HG02763 (cell line): ENCODE measurements around the gene FAM111B.
"Not testable (repeated sequence)": the region's sequence is repeated elsewhere in the genome, so short reads cannot be mapped to it uniquely, and the experiment has no call there.

Source experiments
- ATAC-seq: cut with Tn5 transposase; IDR thresholded peaks from one replicate; pipeline ENCODE4 v1.9.1; 2021; ENCODE audit warnings: mild to moderate bottlenecking, moderate library complexity; ENCODE audit not compliant: unreplicated experiment

Gene FAM111B

GRCh38 chr11:59102259-59102765 is 4.7 kb upstream of the FAM111B start:
- peak; percentile 63 for ATAC-seq

DNA sequence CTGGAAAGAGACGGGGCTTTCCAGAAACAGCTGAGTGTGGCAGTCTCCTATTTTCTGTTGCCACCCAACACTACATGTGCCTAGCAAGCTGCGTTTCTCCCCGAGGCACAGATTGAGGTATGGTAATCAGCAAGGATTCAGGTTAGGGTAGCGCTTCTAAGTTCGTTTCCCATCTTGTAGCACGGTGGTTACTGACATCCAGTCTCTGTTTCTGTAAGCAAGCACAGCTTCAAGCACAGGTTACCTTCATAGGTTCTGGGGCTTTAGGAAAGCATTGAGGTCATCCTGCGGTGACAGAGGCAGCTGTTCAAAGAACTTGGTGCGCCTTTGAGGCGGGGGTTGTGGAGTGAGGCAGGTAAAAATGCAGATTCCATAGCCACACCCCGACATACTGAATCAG is 684 bp downstream of the FAM111B start:
- ATAC-seq: peak; percentile 31

- no peak for ATAC-seq
Observed at GRCh38 chr11:59112494-59112893, 5.5 kb downstream of the FAM111B start.

- no peak for ATAC-seq
Observed at GRCh38 chr11:59114344-59114743, 7.3 kb downstream of the FAM111B start.

- ATAC-seq: no peak
Observed at GRCh38 chr11:59115553-59115952, 8.5 kb downstream of the FAM111B start.

GRCh38 chr11:59117774-59118173 is 10.7 kb downstream of the FAM111B start:
- ATAC-seq: no peak

DNA sequence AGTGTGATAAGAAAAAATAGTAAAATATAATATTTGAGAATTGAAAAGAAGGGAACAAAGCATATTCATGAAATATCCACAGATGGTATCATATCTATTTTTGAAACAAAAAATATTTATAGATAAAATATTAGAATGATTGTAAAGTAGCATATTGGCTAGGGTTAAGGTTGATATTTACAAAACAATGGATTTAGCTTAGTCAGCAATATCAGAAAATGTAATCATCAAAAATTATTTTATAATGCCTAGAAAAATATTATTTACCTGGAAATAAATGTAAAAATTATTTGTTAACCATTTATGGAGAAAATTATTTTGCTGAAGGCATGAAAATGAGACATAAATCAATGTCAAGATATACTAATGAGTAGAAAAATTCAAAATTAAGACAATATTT is 12.8 kb downstream of the FAM111B start:
- no peak for ATAC-seq

DNA sequence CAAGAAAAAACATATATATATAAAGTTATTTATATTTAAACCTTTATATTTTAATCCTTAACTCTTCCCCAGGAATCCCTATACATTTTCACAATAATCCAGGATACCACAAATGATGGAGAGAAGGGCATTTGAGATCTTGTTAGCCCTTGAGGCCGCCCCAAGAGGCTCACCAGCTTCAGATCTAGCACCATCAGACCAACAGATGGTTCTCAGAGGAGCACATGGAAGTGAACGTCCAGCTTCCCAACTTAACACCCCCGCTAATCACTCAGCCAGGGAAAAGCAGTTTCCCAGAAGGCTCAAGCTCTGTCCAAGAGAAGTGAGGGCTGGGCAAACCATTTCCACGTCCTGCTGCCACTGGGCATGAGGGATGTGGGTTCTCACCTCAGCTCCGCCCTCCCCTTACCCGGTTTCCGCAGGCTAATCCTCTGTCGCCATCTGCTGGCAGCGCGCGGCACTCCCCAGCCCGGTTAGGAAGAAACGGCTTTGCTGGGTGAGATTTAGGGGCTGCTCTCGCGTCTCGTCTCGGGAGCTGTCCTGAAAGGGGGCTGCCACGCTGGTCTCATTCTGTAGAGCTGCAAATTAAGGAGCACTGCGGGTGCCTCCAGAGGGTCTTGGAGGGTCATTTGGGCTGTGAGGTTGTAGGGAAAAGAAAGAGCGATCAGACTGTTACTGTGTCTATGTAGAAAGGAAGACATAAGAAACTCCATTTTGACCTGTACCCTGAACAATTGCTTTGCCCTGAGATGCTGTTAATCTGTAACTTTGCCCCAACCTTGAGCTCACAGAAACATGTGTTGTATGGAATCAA is 28.8 kb downstream of the FAM111B start:
- peak; percentile 97 for ATAC-seq

GRCh38 chr11:59136551-59136950 is 29.5 kb downstream of the FAM111B start:
- not testable (repeated sequence) for ATAC-seq

- ATAC-seq: no peak
Observed at GRCh38 chr11:59137190-59137589, 30.2 kb downstream of the FAM111B start.

- no peak for ATAC-seq
Observed at GRCh38 chr11:59138643-59139042, 31.6 kb downstream of the FAM111B start.

- no peak for ATAC-seq
Observed at GRCh38 chr11:59141191-59141590, 34.2 kb downstream of the FAM111B start.

GRCh38 chr11:59141673-59142460 is 34.8 kb downstream of the FAM111B start:
- no peak for ATAC-seq

- ATAC-seq: peak; percentile 73
Observed at GRCh38 chr11:59142530-59143507, 35.8 kb downstream of the FAM111B start, which contains the start of gene FAM111A. TSS of gene FAM111A (plus strand) at chr11:59142856. CDS start at chr11:59148873, 6,017 bp downstream.

DNA sequence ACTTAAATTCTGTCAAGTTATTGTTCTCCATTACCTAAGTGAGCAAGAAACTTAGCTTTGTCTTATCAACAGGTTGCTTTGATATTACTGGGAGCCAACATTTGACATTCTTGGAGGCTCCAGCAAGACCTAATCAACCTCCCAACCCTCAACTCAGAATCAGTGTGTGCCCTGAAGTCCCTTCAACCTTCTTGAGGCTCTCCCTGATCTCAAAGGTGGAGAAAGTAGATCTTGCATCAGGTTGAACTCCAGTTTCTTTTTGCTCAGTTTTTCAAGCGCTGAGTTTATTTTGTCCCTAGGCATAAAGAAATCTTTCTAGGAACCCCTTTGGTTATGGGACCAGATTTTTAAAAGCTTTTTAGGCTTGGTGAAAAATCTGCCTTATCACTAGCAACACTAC is 37.1 kb downstream of the FAM111B start:
- no peak for ATAC-seq

DNA sequence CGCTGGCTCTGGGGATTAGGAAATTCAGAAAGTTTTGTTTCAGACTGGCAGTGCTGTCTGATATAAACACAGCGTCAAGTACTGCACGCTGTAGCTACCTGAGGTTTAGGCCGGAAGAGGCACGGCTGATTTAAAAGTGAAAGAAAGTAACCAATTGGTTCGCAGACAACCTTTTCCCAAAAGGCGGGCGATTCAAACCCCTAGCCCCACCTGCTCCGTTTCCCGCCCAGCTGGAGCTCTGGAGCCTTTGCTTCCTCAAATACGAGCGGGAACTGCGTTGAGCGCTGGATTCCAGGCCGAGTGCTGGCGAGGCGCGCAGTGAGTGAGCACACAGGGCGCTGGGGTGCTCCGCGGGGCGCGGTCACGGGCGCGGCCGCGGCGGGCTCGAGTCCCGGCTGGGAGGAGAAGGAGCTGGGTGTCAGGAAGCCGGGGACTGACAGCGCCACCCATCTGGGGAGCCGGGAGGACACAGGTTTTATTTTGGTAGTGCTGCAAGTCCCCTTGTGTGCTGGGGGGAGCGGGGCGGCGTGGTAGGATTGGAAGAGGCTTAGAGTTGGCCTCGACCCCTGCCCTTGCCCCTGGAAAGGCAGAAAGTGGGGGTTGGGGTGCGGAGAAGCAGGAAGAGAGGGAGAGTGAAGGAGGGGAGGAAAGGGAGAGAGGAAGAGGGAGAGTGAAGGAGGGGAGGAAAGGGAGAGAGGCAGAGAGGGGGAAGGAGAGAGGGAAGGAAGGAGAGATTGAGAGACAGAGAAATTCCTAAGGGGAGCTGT is 37.7 kb downstream of the FAM111B start:
- peak; percentile 52 for ATAC-seq

GRCh38 chr11:59145534-59145933 is 38.5 kb downstream of the FAM111B start:
- ATAC-seq: no peak

DNA sequence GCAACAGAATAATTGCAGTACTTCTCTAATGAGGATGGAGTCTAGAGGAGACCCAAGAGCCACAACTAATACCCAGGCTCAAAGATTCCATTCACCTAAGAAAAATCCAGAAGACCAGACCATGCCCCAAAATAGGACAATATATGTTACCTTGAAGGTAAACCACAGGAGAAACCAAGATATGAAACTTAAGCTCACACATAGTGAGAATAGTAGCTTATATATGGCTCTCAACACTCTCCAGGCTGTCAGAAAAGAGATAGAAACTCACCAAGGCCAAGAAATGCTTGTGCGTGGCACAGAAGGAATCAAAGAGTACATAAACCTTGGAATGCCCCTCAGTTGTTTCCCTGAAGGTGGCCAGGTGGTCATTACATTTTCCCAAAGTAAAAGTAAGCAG is 44.7 kb downstream of the FAM111B start:
- ATAC-seq: peak; percentile 39

- peak; percentile 72 for ATAC-seq
Observed at GRCh38 chr11:59152312-59152951, 45.4 kb downstream of the FAM111B start.
